Fibroblast of skin of left quadriceps (primary cell): ENCODE data around the gene KIAA0753.
"Not testable (repeated sequence)": the region's sequence is repeated elsewhere in the genome, so short reads cannot be mapped to it uniquely, and the experiment has no call there.

Source experiments
- DNase-seq, 2 experiments: peaks; one replicate each; pipeline ENCODE4 v3.0.0-alpha.2; 2013; ENCODE audit warnings: low read depth in 2 of 2

KIAA0753 gene

DNA sequence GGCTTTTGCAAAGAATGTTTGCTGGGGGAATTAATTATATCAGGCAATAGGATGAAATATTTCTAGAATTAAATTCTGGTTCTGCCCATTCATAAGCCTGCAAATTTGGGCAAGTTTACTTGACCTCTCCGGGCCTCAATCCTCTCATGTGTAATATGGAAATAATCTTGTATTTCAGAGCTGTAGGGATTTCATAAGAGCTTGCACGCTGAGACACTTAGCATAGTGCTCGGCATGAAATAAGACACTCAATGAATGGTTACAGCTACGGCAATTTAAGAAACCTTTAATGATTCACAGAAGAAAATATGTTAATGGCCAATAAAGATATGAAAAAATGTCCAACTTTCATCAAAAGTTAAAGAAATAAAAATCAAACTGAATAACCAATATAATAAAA, 43.6 kb downstream of the KIAA0753 start:
- no peak for DNase-seq

DNA sequence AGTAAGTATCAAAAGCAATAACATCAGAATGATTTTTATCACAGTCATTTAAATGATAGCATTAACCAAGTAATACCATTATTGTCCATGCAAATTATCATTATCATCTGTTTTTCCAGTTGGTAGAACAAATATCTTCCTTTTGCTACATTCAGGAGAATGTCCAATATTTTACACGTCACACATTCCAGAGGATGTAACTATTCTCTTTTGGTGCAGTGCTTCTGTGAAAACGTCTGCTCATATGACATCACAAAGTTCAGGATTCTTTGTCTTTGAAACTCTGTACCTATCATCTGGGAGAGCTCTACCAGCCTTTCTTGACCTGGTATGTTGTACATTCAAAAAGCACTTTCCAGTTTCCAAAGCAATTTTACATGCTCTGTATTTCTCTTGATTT, 44.0 kb downstream of the KIAA0753 start:
- DNase-seq: no peak

DNA sequence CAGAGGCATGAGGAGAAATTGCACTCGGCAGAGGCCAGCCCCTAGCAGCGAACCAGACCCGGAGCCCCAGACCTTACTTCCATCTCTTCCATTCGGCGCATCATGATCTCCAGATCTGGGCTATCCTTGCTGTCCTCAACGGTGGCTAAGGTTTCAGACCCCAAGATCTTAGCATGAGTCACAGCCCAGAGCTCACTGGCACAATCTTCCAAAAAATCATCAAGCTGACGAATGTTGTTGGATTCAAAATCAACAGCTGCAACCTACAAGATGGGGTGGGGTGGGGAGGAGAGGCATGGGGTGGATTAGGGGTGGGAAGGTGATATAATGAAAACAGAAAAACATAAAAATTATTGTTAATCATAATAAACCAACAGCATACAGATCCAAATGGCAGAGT, 44.4 kb downstream of the KIAA0753 start:
- DNase-seq: no peak

DNA sequence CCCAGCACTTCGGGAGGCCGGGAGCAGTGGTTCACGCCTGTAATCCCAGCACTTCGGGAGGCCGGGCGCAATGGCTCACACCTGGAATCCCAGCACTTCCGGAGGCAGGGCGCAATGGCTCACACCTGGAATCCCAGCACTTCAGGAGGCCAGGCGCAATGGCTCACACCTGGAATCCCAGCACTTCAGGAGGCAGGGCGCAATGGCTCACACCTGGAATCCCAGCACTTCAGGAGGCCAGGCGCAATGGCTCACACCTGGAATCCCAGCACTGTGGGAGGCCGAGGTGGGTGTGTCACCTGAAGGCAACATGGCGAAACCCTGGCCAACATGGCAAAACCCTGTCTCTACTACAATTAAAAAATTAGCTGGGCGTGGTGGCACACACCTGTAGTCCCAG, 47.1 kb downstream of the KIAA0753 start:
- DNase-seq: not testable (repeated sequence)

DNA sequence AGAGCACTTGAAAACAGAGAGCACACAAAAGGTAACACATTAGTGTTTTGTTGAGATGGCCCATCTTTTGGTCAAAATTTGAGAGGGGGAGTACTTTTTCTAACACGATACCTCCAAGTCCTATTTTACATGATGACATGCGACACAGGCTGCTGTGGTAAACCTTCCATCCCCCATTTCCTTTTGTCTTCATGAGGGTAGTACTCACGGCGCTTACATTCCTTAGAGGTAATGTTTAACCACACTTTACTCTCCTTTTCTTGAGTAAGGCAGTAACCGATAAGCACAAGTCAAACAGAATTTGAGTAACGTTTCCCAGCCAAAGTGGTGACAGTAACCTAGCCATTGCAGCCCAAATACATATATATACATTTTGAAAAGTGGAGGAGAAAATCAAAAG, 48.3 kb downstream of the KIAA0753 start:
- no peak for DNase-seq

DNA sequence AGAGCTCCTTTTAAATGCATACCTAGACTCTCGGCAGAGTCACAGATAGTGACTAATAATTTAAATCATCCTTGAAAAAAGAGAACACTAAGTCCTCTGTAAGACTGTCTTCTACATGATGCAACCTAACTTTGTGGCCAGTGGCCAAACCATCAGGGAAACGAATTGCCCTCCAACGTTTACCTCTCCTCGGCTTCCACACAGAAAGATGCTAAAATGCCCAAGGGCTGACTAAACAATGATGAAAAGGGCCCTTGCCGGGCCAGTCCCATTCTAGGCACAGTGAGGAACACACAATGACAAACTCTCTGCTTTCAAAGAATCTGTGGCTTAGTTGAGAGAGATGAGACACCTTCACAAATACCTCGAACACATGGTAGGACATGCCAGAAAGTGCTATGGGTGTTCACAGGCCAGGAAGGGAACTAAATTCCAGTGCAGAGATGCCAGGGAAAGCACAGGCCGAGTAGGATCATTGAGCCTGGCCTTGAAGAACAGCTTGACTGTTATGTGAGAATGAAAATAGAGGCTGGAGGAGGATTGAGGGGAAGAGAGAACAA, 48.8 kb downstream of the KIAA0753 start:
- DNase-seq: peak; percentile 66 to 70

DNA sequence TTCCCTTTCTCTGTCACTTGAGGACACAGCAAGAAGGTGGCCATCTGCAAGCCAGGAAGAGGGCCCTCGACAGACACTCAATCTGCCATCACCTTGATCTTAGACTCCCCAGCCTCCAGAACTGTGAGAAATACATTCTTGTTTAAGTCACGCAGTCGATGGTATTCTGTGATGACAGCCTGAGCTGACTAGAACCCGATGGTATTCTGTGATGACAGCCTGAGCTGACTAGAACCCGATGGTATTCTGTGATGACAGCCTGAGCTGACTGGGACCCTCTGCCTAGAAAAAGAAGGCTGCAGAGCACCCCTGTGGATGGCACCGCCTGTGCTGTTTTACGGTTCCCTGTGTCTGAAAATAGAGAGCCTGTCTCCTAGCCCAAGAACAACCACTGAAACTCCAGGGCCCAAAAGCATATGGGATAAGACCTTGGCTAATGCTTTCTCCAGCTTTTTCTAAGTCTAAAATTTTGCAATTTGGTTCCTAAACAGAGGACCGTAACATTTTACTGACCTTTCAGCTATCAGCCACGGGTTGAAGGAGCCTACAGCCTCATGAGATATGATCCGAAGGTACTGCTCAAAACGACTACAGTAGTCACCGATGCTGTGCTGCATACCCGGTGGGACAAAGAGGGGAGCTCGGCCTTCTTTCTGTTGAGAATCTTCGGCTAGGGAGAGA, 51.1 kb downstream of the KIAA0753 start:
- no peak for DNase-seq

DNA sequence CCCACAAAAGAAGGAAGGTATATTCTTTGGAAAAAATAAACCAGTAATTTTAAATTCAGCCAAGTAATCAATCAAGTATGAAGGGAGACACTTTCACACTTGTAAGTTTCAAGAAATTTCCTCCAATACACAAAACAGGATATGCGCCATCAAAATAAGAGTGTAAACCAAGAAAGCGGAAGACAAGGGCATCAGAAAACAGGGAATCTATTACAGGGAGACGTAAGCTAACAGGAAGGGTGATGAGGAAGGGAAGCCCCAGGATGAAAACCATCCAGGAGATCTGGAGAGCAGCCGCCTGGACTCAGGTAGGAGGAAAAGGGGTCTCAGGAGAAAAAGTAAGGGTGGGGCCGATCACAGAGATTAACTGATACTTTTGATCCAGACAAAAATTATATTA, 52.3 kb downstream of the KIAA0753 start:
- DNase-seq: no peak

DNA sequence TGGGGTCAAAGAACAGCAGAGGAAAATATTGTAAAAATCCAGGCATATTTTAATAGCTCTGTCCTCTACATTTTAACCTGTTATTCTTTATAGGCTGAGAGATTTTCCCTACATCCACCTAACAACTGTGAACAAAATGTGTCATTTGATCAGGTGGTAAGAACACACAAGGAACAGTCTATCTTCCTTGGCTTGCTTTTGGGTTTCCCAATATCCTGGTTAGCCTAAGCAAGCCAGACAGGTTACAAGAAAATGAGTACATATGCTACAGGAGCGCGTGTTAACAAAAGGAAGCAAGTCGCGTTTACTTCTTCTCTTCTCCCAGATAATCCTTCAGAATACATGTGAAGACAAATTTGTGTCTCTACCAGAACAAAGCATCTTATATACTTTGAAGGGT, 53.2 kb downstream of the KIAA0753 start:
- no peak for DNase-seq

DNA sequence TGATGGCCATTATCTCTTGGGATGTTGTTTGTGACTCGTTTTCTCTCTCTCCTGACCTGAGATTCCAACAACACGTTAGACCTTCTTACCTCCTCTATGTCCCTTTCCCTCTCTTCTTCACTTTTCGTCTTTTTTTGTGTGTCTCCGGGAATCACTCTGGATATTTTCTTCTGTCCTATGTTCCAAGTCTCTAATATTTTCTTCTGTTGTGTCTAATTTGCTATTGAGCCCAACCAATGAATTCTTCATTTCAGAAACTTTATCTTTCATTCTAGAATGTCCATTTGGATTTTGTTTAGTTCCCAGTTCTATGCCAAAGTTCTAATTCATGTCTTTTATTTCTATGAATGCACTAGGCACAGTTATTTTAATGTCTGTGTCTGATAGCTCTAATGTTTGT, 57.1 kb downstream of the KIAA0753 start:
- no peak for DNase-seq

DNA sequence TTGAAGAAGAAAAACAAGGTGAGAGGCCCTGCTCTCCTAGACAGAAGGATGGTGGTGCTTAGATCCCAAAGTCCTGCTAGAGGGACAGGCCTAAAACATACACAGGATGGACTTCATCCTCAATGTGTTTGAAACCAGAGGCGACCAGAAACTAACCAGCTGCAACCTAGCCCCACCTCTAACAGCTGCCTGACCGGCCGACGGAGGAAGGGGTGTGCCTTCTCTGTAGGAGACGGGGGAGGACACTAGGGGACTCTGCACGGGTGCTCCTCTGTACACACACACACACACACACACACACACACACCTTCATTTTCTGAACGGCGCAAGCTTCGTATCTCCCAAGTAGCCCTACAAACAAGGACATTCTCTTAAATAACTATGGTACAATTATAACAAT, 59.9 kb downstream of the KIAA0753 start:
- no peak for DNase-seq

DNA sequence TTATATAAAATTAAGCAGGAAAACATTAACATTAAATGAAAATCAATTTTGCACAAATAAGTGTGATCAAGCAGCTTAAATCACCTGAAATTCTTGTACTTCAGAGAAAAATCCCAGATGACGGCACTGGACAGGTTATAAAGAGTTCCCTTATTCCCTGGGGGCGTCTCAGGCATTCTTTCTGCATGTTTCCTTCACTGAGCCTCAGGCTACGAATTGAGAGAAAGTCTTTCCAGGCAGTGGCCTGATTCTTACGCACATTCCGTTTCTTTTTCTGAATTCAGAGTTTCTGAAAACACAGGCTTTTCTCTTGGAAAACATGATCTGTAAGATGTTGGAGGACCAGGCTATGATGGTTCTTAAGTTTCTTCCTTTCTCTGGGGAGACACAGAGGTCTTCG, 62.0 kb downstream of the KIAA0753 start:
- DNase-seq: no peak

DNA sequence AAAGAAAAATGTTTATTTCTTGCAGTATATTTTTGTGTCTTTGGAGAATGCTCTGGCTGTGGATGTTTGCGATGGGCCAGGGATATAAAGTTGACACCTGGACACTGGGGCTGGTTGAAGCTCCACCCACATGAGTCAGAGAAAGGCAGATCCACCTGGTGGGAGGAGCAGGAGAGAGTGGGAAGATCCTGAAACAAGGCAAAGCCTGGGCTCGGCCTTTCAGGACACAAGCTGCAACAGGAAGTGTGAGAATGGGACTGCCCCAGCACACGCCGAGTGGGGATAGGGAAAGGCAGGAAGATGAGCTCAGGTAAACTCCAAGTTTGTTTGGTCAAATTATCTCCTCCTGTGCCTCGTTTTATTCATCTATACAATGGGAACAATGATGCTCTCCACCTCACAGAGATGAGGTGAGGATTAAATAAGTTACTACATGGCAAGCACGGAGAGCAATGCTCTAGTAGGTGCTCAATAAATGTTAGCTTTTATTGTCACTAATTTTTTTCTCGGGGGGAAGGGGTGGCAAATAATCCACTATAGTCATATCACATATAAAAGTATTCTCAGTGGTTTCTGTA, 62.7 kb downstream of the KIAA0753 start:
- DNase-seq: no peak

DNA sequence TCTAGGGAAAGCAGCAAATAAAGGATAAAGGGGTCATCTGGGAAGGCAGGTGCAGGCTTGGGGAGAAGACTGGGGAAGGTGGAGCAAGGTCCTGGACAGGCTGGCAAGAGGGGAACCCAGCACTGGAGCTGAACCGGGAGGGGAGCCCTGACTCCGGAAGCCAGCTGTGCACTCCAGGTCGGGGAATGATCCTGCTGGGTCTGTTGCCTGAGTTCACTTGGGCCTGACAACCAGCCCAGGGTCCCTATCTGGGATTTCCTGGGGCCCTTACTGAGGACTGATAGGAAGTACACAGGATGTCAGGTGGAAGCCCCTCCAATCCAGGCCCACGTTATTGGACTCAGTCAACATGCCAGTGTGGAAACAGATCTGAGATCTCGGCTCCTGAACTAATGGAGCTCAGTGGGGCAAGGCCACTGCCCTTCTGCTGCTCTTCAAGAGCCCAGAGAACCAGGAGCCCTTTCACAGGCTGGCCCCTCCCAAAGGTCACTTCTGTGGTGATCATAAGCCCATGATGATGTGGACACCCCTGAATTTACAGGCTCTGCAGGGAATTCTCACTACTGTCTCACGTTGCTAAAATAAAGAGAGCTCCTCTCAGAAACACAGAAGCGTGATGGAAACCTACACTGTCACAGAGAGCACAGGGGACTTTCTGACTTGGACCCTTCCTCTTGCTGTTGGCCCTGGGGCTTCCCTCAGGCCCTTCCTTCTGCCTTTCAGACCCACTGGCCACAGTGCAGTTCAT, 64.3 kb downstream of the KIAA0753 start:
- no peak for DNase-seq

DNA sequence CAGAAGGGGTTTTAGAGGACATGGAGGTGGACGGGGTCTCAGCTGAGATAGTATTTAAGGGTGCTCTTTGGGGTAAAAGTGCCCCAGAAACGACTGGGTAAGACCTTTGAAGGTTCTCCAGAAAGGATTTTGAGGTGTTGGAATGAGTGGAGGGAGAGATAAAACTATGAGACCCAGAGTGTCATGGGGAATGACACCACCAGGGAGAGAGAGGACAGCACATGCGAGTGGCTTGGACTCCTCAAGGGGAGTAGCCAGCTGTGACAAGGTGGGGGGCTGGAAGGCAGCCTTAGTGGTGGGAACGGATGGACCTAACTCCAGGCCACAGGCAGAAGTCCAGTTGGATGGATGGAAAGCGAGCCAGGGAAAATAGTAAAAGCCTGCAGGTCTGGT, 64.9 kb downstream of the KIAA0753 start:
- no peak for DNase-seq

DNA sequence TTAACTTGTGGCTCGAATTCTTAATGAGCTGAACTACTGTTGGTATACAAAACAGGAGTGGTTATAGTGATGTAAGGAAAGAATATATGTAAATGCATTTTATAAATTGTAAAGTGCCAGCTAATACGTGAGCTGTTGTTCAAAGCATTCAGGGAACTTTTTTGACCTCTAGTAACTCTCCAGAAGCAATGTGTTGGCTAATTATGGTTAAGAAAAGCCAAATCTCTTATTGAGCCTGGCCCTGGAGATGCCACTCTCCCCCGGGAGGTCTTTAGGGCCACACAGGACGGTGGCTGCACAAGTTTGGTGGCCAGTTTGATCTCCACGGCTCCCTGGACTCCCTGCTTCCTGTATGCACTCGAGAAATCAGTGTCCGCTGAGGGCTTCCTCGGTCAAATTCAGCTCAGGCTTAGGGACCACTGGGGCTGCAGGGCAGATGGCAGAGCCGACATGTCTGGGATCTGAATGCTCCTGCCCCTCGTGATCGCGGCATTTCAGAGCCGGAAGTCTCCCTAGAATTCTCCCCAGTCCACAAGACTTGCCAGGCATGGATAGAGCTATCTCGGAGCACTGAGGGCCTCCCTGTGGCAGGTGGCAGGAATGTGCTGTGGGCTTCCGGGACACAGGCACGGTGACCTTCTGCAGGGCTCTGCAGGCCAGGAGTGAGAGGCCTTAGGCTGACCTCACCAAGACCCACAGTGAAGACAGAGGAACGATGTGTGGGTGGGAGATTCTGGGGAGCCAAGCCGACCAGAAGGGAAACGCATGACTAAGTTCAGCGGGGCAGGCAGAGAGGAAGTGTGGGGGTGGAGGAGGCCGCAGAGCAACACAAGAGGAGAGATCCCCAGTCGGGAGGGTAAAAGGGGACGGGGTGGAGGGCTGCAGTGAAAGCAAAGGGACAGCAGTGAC, 65.6 kb downstream of the KIAA0753 start:
- DNase-seq: no peak

DNA sequence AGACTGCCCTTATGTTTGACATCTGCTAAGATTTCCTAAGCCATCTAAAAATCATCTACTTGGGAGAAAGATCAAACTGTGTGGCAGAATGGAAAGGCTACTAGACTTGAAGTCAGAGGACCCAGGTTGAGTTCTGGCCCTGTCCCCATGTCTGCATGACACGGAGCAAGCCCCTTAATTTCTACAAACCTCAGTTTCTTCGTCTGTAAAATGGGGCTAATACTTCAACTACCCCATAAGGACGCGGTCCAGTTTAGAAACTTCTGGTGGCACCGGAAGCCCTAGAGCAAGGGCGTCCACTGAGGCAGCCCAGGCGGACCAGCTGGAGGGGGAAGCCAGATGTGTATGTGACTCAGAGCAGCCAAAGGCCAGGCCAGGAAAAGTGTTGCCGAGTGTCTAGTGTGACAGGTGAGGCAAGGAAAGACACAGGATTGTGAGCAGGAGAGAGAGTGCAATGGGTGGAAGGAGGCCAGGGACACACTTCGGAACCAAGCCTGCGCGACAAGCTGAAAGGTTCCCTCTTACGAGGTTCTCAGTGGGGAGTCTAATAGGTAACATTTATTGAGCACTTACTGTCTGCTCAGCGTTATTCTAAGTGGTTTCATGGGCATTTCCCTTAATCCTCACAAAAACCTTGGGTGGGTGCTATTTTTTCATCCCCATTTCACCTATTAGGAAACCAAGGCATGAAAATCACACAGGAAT, 66.4 kb downstream of the KIAA0753 start:
- DNase-seq: no peak

DNA sequence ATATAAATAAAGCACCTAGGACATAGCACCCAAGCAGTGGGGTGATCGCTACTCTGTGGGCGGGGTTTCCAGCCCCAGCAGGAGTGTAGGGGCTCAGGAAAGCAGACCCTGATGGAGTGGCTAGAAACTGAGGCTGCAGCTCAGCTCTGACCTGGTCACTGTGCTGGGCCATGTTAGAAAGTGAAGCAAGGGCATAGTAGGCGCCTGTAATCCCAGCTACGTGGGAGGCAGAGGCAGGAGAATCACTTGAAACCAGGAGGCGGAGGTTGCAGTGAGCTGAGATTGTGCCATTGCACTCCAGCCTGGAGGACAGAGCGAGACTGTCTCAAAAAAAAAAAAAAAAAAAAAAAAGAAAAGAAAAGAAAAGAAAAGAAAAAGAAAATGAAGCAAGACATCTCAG, 67.0 kb downstream of the KIAA0753 start:
- not testable (repeated sequence) for DNase-seq

DNA sequence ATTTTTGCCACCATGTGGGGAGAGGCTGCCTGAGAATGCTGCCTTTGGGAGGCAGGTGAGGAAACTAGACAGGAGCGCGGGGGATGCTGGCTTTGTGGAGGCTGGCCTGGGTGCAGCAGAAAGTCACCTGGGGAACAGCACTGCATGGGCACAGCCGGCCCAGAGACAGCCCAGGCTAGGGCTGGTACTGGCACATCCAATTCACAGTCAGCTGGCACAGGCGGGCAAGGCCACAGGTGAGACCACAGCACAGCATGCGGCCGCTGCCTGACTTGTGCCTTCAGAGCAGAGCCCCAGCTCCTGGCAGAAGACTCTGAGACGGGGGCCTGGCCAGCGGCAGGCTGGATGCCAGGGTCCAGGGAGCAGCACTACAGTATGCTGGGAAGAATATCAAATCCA, 67.5 kb downstream of the KIAA0753 start:
- no peak for DNase-seq

DNA sequence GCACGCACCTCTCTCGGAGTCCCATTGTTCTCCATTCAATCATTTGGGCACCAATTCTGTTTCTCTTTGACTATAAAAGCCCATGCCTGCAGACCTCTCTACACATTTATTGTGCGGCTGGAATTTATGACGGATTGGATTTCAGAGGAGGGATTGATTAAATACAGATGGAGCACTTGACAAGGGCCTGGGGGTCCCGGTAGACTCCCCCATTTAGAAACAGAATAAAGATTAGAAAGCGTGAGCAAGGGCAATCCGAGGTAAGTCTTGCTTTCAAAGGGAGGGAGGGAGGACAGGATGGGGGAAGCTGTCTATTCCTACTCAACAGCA, 69.1 kb downstream of the KIAA0753 start:
- DNase-seq: no peak

DNA sequence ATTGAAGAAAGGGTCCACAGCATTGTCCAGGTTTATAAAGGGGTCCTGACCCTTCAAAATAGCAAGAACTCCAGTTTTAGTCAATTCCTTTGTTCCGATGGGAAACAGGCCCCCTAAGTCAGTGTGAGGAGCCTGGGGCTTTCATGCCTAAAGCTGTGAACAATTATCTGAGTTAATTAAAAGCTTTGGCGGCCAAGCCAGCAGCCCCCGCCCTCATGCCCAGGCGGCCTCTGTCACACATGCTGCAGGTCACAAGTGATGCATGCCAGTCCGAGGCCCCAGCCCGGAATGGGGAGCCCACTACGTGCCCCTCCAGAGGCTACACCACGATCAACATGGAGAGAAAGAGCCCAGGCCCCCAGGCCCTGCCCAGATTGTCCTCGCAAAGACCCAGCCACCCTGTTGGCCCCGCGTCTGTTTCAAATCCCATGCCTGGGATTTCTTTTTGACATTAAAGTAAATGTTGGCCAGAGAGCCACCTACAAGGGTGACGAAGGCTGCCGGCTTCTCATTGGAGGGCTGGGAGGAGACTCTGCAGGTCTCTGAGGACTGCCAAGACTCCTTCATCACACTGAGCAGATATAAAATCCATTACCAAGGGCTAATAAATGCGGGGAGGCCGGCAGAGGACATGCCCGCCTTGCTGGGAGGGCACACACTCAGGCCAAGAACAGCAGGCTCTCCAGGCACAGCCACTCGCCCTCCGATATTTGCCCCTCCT, 69.6 kb downstream of the KIAA0753 start:
- no peak for DNase-seq
